HG03469 (cell line): Measurements from ENCODE around the gene SUSD2.
"Not testable (repeated sequence)": the region's sequence is repeated elsewhere in the genome, so short reads cannot be mapped to it uniquely, and the experiment has no call there.

Experiments used
- ATAC-seq: cut with Tn5 transposase; IDR thresholded peaks from one replicate; pipeline ENCODE4 v1.9.1; 2021; ENCODE audit warnings: mild to moderate bottlenecking, moderate library complexity, moderate number of reproducible peaks; ENCODE audit not compliant: unreplicated experiment

SUSD2 gene

GRCh38 chr22:24181088-24181995 lies at the start of gene SUSD2:
TSS of gene SUSD2 (plus strand) at chr22:24181487. CDS start at chr22:24181520, 33 bp downstream.
- no peak for ATAC-seq

DNA sequence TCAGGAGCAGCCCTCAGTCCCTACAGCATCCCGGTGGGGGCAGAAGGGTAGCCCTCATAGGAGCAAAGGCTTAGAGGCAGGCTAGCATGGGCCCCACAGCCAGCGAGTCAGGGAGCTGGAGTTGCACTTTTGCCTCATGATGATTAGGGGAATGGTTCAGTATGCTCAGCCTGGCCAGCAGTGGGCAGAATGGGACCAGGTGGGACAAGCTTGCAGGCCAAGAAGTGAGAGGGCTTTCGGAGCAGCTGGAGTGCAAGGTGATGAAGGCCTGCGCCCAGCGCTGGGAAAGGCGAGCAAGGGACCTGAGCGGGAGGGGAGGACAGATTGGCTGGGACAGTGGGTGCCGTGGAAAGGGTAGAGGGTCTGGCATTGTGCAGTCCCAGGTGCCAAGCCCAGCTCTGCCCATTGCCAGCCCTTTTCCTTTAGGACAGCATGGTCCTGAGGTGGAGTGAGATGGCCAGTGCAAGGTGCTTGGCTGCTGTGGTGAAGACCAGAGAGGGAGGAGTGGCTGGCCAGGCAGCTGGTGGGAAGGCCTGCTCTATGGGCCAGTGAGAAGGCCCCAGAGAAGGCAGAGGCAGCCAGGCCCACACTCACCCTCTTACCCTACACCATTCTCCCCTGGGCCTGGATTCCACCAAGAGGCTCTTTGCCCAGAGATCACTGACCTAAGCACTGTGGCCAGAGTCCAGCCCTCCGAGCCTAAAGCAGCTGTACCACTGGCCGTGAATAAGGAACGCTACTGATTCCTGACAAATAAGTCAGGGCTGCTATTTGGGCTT lies 47.9 kb upstream of the SUSD2 start:
- ATAC-seq: no peak

GRCh38 chr22:24134090-24134846 lies 47.0 kb upstream of the SUSD2 start:
- no peak for ATAC-seq

- not testable (repeated sequence) for ATAC-seq
These were observed 44.8 kb upstream of the SUSD2 start for GRCh38 chr22:24136533-24136932.

DNA sequence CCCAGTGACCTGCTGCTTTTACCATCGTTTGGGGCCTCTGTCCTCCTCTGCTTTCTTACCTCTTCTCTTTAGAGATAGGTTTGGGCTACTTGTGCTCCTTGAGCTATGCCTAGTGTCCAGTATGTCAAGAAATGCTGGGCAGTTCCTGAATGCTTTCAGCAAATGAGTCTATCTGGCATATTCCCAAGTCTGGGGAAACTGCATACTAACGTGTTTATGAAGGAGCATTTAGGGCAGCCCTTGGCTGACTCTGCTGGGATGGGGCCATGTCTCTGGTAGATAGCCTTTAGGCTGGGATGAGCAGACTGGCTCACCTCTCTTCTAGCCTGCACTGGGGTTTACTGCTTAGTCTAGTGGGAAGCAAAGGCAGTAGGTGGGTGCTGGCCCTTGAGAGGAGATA lies 43.7 kb upstream of the SUSD2 start:
- ATAC-seq: no peak

GRCh38 chr22:24138649-24139420 lies 42.5 kb upstream of the SUSD2 start:
- no peak for ATAC-seq

DNA sequence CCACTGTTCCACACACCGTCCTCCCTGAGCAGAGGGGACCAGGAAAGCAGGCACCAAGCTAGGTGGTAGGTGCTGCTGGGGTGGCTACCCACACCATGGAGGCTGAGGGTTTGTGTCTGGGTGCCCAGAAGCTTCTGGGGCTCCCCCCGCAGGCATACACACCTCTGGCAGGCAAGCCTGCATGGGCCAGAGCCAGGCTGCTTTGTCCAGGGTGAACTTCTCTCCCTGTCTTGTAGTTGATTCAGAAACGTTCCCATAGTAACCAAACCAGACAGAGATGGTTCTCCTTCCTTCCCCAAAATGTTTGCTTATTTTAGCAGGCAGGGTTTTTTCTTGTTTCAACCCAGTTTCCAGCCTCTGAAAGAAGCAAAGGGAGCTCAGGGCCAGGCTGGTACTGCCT lies 40.9 kb upstream of the SUSD2 start:
- ATAC-seq: no peak

- no peak for ATAC-seq
These were observed 39.7 kb upstream of the SUSD2 start for GRCh38 chr22:24141586-24141985.

GRCh38 chr22:24142241-24142640 lies 39.0 kb upstream of the SUSD2 start:
- no peak for ATAC-seq

DNA sequence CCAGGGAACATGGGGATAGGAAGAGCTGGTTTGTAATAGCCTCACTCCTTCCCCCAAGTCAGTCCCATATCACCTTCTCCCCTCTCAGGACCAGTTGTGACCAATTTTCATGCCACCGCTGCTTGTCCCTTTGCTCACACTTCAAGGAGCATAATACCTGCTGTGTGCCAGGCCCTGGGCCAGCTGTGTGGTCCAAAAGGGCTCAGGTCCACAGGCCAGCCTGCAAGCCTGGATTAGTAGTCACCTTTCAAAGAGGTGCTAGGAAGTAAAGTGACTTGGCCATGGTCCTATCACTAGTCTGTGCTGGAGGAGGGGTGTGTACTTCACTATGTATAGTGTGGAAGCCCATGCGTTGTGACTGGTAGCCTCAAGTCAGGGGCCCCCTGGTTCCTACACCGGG lies 38.5 kb upstream of the SUSD2 start:
- no peak for ATAC-seq

- ATAC-seq: no peak
These were observed 37.1 kb upstream of the SUSD2 start for GRCh38 chr22:24144056-24144777.

GRCh38 chr22:24144778-24145085 lies 36.6 kb upstream of the SUSD2 start:
- ATAC-seq: no peak

DNA sequence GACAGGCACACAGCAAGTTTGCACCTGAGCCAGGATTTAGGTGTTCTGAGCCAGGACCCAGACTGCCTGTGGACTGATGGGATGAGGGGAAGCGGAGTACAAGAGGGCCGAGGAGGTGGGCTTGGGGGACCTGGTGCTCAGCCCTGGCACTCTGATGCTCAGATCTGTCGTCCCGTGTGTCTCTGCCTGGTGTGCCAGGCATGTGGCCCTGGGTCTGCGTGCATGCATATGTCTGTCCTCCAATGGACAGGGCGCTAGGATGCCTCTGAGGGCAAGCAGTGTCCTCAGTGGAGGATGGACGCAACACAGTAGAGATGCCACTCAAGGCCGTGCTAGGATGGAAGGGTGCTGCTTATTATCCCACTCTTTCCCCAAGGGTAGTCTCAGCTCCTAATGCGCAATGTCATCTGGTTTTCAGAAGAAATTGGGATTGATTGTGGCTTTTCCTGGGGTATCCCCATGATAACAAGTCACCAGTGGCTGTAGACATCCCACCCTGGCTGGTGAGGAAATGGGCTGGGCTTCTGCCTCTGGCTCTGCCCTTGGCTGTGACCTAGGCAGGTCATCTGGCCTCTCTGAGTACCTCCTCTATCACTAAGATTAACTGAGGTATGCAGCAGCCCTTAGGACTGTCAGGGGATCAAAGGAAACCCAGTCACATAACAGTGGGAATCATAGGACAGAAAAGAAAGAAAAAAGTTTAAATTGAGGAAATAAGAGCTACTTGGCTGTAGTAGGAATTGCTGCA lies 35.7 kb upstream of the SUSD2 start:
- no peak for ATAC-seq

DNA sequence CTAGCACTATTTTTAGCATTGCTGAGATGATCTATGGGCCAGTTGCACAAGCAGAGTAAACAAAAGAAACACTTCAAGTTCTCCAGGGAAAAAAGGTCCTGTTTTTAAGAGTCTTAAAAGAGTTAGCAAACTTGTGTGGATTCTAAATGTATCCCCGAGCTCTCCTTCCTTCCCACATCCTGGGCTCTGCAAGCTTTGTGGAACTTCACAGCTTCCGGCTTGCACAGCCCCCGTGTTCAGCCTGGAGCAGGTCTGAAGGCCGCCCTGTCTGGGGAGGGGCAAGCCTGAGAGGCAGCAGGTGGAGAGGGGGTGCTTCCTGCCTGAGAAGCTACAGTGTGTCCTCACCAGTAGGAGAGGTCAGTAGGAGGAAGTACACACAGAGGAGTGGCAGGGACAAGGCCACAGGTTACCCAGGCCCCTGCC lies 35.1 kb upstream of the SUSD2 start:
- no peak for ATAC-seq

DNA sequence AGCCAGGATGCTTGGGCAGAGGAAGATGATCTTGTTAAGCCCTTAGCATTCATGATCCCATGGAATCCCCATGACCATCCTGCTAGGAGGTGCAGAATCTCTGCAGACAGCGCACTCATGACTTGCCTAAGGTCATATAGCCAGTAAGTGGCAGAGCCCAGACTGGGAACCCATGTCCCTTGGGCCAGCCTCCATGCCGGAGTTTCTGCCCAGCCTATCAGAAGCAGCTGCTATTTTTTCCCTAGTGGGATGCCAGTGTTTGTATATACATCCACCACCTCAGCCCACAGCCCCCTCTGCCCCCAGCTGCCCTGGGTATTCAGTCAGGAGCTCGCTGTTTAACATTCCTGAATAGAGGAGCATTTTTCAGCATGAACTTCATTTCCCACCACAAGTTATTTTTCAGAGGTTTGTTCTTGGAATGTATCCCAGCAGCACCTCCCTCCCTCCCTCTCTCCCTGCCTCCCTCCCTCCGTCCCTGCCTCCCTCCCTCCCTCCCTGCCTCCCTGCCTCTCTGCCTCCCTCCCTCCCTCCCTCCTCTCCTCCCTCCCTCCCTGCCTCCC lies 34.4 kb upstream of the SUSD2 start:
- no peak for ATAC-seq

- ATAC-seq: no peak
These were observed 33.6 kb upstream of the SUSD2 start for GRCh38 chr22:24147666-24148065.

- no peak for ATAC-seq
These were observed 32.8 kb upstream of the SUSD2 start for GRCh38 chr22:24148266-24149197.

DNA sequence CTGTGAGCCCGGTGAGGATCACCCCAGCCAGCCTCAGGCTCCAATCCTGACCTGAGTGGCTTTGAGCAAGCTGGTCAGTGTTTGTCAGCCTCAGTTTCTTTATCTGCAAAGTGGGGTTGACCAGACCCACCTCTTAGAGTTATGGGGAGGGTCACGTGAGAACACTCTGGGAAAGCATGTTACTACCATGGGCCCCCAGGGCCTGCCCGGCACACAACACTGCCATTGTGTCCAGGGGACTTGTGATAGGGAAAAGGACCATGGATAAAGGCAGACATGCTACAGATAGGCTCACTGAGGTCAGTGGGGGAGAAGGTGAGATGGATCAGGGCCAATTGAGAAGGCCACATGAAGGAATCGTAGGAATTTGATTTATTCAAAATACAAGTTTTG lies 32.1 kb upstream of the SUSD2 start:
- no peak for ATAC-seq
